GM12878 (cell line): ENCODE data around the gene NTRK3. TPM values are rescaled to one million over a fixed set of nuclear protein-coding genes. Genes with fewer than 3 reads are reported as not detected.
"Not testable (repeated sequence)": the region's sequence is repeated elsewhere in the genome, so short reads cannot be mapped to it uniquely, and the experiment has no call there.

Experiments
- ATAC-seq: fragments of 200-7000 bp; cut with Tn5 transposase; 3 replicates; pipeline ENCODE4 v1.9.1; 2020; ENCODE audit warnings: mild to moderate bottlenecking, moderate library complexity
- BruUV-seq: library from RNA; stranded (reverse); fragments of 400-500 nt; replicated peaks from 2 replicates; lab custom pipeline; 2021; lab: Mats Ljungman, UMichigan
- CTCF ChIA-PET: fragments of 300-600 bp; sonication (Branson Sonifier 250); formaldehyde crosslinking; extraction: SDS; loops from one replicate; lab custom pipeline; 2021; ENCODE audit warnings: inconsistent platforms; lab: Yijun Ruan, JAX
- POLR2A ChIA-PET: fragments of 350-600 bp; formaldehyde crosslinking; extraction: SDS; loops from one replicate; lab custom pipeline; 2021; ENCODE audit warnings: inconsistent platforms; lab: Charles Lee
- RAD21 ChIA-PET: fragments of 300-600 bp; sonication (Branson Sonifier 250); formaldehyde crosslinking; loops from one replicate; lab custom pipeline; 2023; ENCODE audit warnings: antibody characterized with exemption; ENCODE audit not compliant: unreplicated experiment; lab: Charles Lee
- SMC1A ChIA-PET: fragments of 300-600 bp; sonication (Branson Sonifier 250); formaldehyde crosslinking; loops from one replicate; lab custom pipeline; 2023; ENCODE audit not compliant: unreplicated experiment, uncharacterized antibody; lab: Charles Lee
- DNase-seq: peaks from one replicate; pipeline ENCODE4 v3.0.0-alpha.2; 2011; ENCODE audit warnings: low read depth, low spot score
- FAIRE-seq: peaks from 3 replicates; lab custom pipeline; 2011; peaks lifted over from hg19 to GRCh38; lab: Jason Lieb, UNC
- H2AFZ ChIP-seq: 2 replicates; pipeline ENCODE4 v1.6.0; 2011; ENCODE audit warnings: low read depth, low read length, control low read depth; ENCODE audit not compliant: control insufficient read depth
- H3K27ac ChIP-seq: 2 replicates; pipeline ENCODE4 v1.5.1; 2011; ENCODE audit warnings: control low read depth; ENCODE audit not compliant: control insufficient read depth, insufficient read depth
- H3K27me3 ChIP-seq, 2 experiments: replicated peaks in 1 of 2; 2 replicates each; pipeline versions ENCODE4 v1.6.0 to v1.6.1; 2011; ENCODE audit warnings: low read length in 1 of 2; ENCODE audit not compliant: control insufficient read depth in 2 of 2, insufficient read depth in 2 of 2
- H3K36me3 ChIP-seq, 2 experiments: 2 replicates each; pipeline ENCODE4 v1.5.1; 2011; ENCODE audit warnings: low read length in 1 of 2; ENCODE audit not compliant: control insufficient read depth in 2 of 2, insufficient read depth in 2 of 2
- H3K4me1 ChIP-seq: 2 replicates; pipeline ENCODE4 v1.6.1; 2011; ENCODE audit warnings: mild to moderate bottlenecking, low read length, moderate library complexity, mixed read lengths; ENCODE audit not compliant: control insufficient read depth, insufficient read depth
- H3K4me2 ChIP-seq: 2 replicates; pipeline ENCODE4 v1.6.0; 2011; ENCODE audit warnings: control low read depth; ENCODE audit not compliant: control insufficient read depth, insufficient read depth
- H3K4me3 ChIP-seq: fragments of 200-600 bp; sonication (generic); 2 replicates; pipeline ENCODE4 v1.5.1; 2016
- H3K79me2 ChIP-seq: 2 replicates; pipeline ENCODE4 v1.6.0; 2011; ENCODE audit warnings: low read length; ENCODE audit not compliant: control insufficient read depth, insufficient read depth
- H3K9ac ChIP-seq: 2 replicates; pipeline ENCODE4 v1.8.0; 2011; ENCODE audit warnings: low read length, control low read depth, mixed read lengths; ENCODE audit not compliant: control insufficient read depth, insufficient read depth
- H3K9me3 ChIP-seq: replicated peaks from 3 replicates; pipeline ENCODE4 v1.5.1; 2011; ENCODE audit warnings: mild to moderate bottlenecking, low read length; ENCODE audit not compliant: control insufficient read depth, insufficient read depth
- H4K20me1 ChIP-seq: 2 replicates; pipeline ENCODE4 v1.6.0; 2011; ENCODE audit not compliant: control insufficient read depth, insufficient read depth
- ATF7 ChIP-seq: fragments of 450-650 bp; IDR thresholded peaks from 2 replicates; pipeline ENCODE4 v1.6.1; 2016; ENCODE audit warnings: low read depth, mild to moderate bottlenecking
- CBFB ChIP-seq: IDR thresholded peaks from 2 replicates; pipeline ENCODE4 v1.6.1; 2016; ENCODE audit warnings: antibody characterized with exemption, low read depth
- CEBPB ChIP-seq, 2 experiments: fragments of 150-350 bp in 1 of 2; IDR thresholded peaks; 2 replicates each; pipeline ENCODE4 v1.6.1; 2012 to 2014; ENCODE audit warnings: low read depth in 2 of 2, low read length in 2 of 2, borderline replicate concordance in 1 of 2, inconsistent platforms in 1 of 2
- GABPA ChIP-seq: IDR thresholded peaks from 2 replicates; pipeline ENCODE4 v1.6.1; 2014; ENCODE audit warnings: antibody characterized with exemption, low read depth, mild to moderate bottlenecking, inconsistent platforms
- IKZF1 ChIP-seq: fragments of 450-650 bp; conservative IDR thresholded peaks from 2 replicates; pipeline ENCODE4 v1.6.1; 2017; ENCODE audit warnings: antibody characterized with exemption, mild to moderate bottlenecking
- KLF5 ChIP-seq: fragments of 450-650 bp; IDR thresholded peaks from 2 replicates; pipeline ENCODE4 v1.6.1; 2014; ENCODE audit warnings: mild to moderate bottlenecking; ENCODE audit not compliant: partially characterized antibody
- MEF2B ChIP-seq: fragments of 450-650 bp; IDR thresholded peaks from 2 replicates; pipeline ENCODE4 v1.6.1; 2018; ENCODE audit warnings: mild to moderate bottlenecking, moderate library complexity; ENCODE audit not compliant: partially characterized antibody, poor library complexity, severe bottlenecking
- NFIC ChIP-seq: IDR thresholded peaks from 2 replicates; pipeline ENCODE4 v1.6.1; 2012; ENCODE audit warnings: low read depth, mild to moderate bottlenecking, inconsistent platforms, low read length, moderate library complexity
- PKNOX1 ChIP-seq: fragments of 450-650 bp; IDR thresholded peaks from 2 replicates; pipeline ENCODE4 v1.6.1; 2016; ENCODE audit warnings: mild to moderate bottlenecking
- RCOR1 ChIP-seq: conservative IDR thresholded peaks from 2 replicates; pipeline ENCODE4 v1.6.1; 2012; ENCODE audit warnings: low read depth, low read length, improper control_type of control experiment
- SMARCA5 ChIP-seq: fragments of 450-650 bp; IDR thresholded peaks from 2 replicates; pipeline ENCODE4 v1.6.1; 2017; ENCODE audit warnings: mild to moderate bottlenecking
- STAT3 ChIP-seq: IDR thresholded peaks from 2 replicates; pipeline ENCODE4 v1.6.1; 2011; ENCODE audit warnings: low read depth, low read length, improper control_type of control experiment
- TARDBP ChIP-seq: IDR thresholded peaks from 2 replicates; pipeline ENCODE4 v1.6.1; 2016; ENCODE audit warnings: borderline replicate concordance
- TCF7 ChIP-seq: IDR thresholded peaks from 2 replicates; pipeline ENCODE4 v1.6.1; 2014; ENCODE audit warnings: antibody characterized with exemption, borderline replicate concordance
- USF2 ChIP-seq: IDR thresholded peaks from 2 replicates; pipeline ENCODE4 v1.6.1; 2011; ENCODE audit warnings: low read depth, low read length, improper control_type of control experiment, borderline replicate concordance
- WGBS: methylation state at CpG from one replicate; pipeline ENCODE4 v1.1.6; 2016; ENCODE audit warnings: low lambda C conversion rate; ENCODE audit not compliant: insufficient replicate concordance, insufficient coverage; ENCODE audit errors: missing lambda C conversion rate; 5-methylcytosine and 5-hydroxymethylcytosine counted together
- in situ Hi-C: fragments of 300-500 bp; cut with MboI; formaldehyde crosslinking; loops from 9 replicates; pipeline ENCODE4 v1.14.3; 2018; ENCODE audit warnings: mixed read lengths
- intact Hi-C: fragments of 100-400 bp; cut with micrococcal nuclease; formaldehyde crosslinking; loops from one replicate; pipeline ENCODE4 v1.14.2; 2022; ENCODE audit not compliant: unreplicated experiment
- polyA plus RNA-seq, 11 experiments: library from polyadenylated mRNA; depleted of rRNA in 4 of 11; unstranded in 6 of 11; stranded (reverse) in 5 of 11; fragments of >200 nt; fragmentation: Nextera tagmentation in 4 of 11; fragmentation: Illumina TruSeq in 1 of 11; extraction: Ambion mirVana in 4 of 11; extraction: Trizol in 1 of 11; gene quantifications; 1 replicate in 1 of 11; 2 replicates in 10 of 11; pipeline versions ENCODE4 v1.2.1 to v1.2.3, GENCODE V29; 2011 to 2016; ENCODE audit warnings: inconsistent platforms in 2 of 11, missing spikeins in 2 of 11, low read depth in 1 of 11
- total RNA-seq, 4 experiments: library from RNA; depleted of rRNA in 3 of 4; stranded (reverse); fragments of >200 nt in 3 of 4; fragmentation: Illumina TruSeq in 1 of 4; extraction: Trizol in 1 of 4; gene quantifications; 2 replicates each; pipeline versions ENCODE4 v1.2.1 to v1.2.3, GENCODE V29; 2013 to 2021

Gene NTRK3
- total and polyA plus RNA-seq, 10 of the 15 experiments (the other 5 are each of a cell fraction or from before 2014, with no cell fraction given): not detected

GRCh38 chr15:88072133-88072532 is 184.4 kb downstream of the NTRK3 start:
- H2AFZ ChIP-seq, POLR2A ChIA-PET, CTCF ChIA-PET, intact Hi-C loops, H3K9me3 ChIP-seq, H3K36me3 ChIP-seq, H3K79me2 ChIP-seq, H3K4me3 ChIP-seq, RAD21 ChIA-PET, BruUV-seq, ATAC-seq, H3K4me2 ChIP-seq, FAIRE-seq, H3K27me3 ChIP-seq, SMC1A ChIA-PET, H3K9ac ChIP-seq, H3K4me1 ChIP-seq, H3K27ac ChIP-seq, in situ Hi-C loops, H4K20me1 ChIP-seq, DNase-seq: not testable (repeated sequence)
- WGBS: 31% methylated on average over 9 of the region's 9 CpGs

- no peak overlapping the region for H2AFZ ChIP-seq
- WGBS: 10% methylated on average over 6 of the region's 6 CpGs
- in situ Hi-C loops: no loop called here
- DNase-seq (no peak), ATAC-seq (no peak), FAIRE-seq (no peak)
- no peaks in the 10 kb centered on the region for H3K79me2 ChIP-seq
- no peaks in the 10 kb centered on the region for H3K27me3 ChIP-seq
- ChIA-PET RAD21 (no interaction called here), CTCF (no interaction called here), POLR2A (no interaction called here), SMC1A (interaction anchor here (0.6 kb wide), 1 partner anchor 1339 kb away, joined by 3 read pairs; no protein-coding TSS in a partner anchor)
- no peak overlapping the region for H3K9ac ChIP-seq
- intact Hi-C loops: no loop called here
- no peak for TF ChIP-seq RCOR1
- no peak for TF ChIP-seq USF2
- no peak for TF ChIP-seq TARDBP
- TF ChIP-seq TCF7: no peak
- TF ChIP-seq IKZF1: no peak
- no peak for TF ChIP-seq GABPA
- TF ChIP-seq ATF7: no peak
- no peak for TF ChIP-seq NFIC
- no peak for TF ChIP-seq KLF5
- no peak for TF ChIP-seq PKNOX1
- no peak for TF ChIP-seq SMARCA5
- no peak for TF ChIP-seq CBFB
- TF ChIP-seq STAT3: no peak
- TF ChIP-seq CEBPB (IDR thresholded peaks at IDR 0.05; ENCODE audit: borderline replicate concordance in 1 of 2, low read depth in 2 of 2, low read length in 2 of 2): no peak
- no peak for TF ChIP-seq MEF2B
- H3K4me2 ChIP-seq: no peak overlapping the region
- H3K4me3 ChIP-seq: no peak overlapping the region
- no peak overlapping the region for H3K27ac ChIP-seq
- BruUV-seq: no TSS peak
- H3K4me1 ChIP-seq: no peaks in the 10 kb centered on the region
- no peaks in the 10 kb centered on the region; the same call in 1 of the 2 replicates for H4K20me1 ChIP-seq
- no peaks in the 10 kb centered on the region for H3K36me3 ChIP-seq
- H3K9me3 ChIP-seq: no peaks in the 10 kb centered on the region
These were observed 185.4 kb downstream of the NTRK3 start for GRCh38 chr15:88071141-88071540.
